Measurements from ENCODE around the gene CUL9. TPM values are rescaled to one million over a fixed set of nuclear protein-coding genes. Genes with fewer than 3 reads are reported as not detected.

Gene CUL9
- polyA plus RNA-seq, 1 donor from 2014 or later, result 65.0 TPM

DNA sequence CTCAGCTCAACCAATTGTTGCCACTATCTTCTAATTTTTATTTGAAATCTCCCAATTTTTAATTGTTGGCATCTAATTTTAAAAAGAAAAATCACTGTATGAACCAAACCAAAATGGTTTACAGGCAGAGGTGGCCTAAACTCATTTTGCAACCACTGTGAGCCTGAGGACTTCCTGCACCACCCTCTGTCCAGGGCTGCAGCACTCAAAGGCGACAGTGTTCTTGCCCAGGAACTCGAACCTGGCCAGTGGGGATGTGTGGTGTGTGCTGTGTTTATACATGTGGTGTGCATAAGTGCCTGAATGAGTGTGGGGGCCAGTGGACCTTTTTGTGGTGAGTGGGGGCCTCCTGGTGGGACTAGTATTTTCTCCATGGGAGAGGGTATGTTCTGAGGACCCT, 91.7 kb downstream of the CUL9 start:
- H3K36me3 ChIP-seq (ENCODE audit: insufficient read depth, low read length), result no peaks in the 10 kb centered on the region
- no peak overlapping the region for H2AFZ ChIP-seq (ENCODE audit: low read depth, low read length)
- no peak overlapping the region for H3K4me3 ChIP-seq (ENCODE audit: low read length)
- H3K79me2 ChIP-seq (replicated peaks; ENCODE audit: insufficient read depth, low read length), result no peaks in the 10 kb centered on the region
- peaks cover 21% of the 10 kb centered on the region for H3K27me3 ChIP-seq (ENCODE audit: insufficient read depth, low read depth, low read length)
- H3K27ac ChIP-seq (ENCODE audit: low read length), result no peak overlapping the region
- H3K9me3 ChIP-seq (ENCODE audit: low read length), result no peaks in the 10 kb centered on the region
- TF ChIP-seq REST (IDR thresholded peaks at IDR 0.05; ENCODE audit: borderline replicate concordance) (no peak), SMC3 (conservative IDR thresholded peaks at IDR 0.05; ENCODE audit: poor library complexity) (no peak), MXI1 (conservative IDR thresholded peaks at IDR 0.05; ENCODE audit: poor library complexity, severe bottlenecking) (no peak)
- H3K9ac ChIP-seq (ENCODE audit: low read length), result no peak overlapping the region
- no peaks in the 10 kb centered on the region for H3K9me2 ChIP-seq (ENCODE audit: insufficient read depth, low read length)
- H4K20me1 ChIP-seq (ENCODE audit: insufficient read depth), result peaks cover 5% of the 10 kb centered on the region
- no peak overlapping the region for H3K4me2 ChIP-seq (ENCODE audit: low read length)
- no peaks in the 10 kb centered on the region for H3F3A ChIP-seq (ENCODE audit: insufficient read depth, low read length, poor library complexity, severe bottlenecking)

Other genes starting within 250 kb of the CUL9 start
- 0.30 and 0.97 TPM in 2 replicates for gene GNMT, start 221.4 kb upstream of the CUL9 start, polyA plus RNA-seq
- 20.4 and 27.7 TPM in 2 replicates for gene PEX6, start 203.0 kb upstream of the CUL9 start, polyA plus RNA-seq
- 41.1 and 43.7 TPM in 2 replicates for gene PPP2R5D, start 197.6 kb upstream of the CUL9 start, polyA plus RNA-seq
- 115 and 119 TPM in 2 replicates for gene MEA1, start 168.2 kb upstream of the CUL9 start, polyA plus RNA-seq
- 232 and 244 TPM in 2 replicates for gene KLHDC3, start 167.9 kb upstream of the CUL9 start, polyA plus RNA-seq
- gene RRP36, start 160.6 kb upstream of the CUL9 start, polyA plus RNA-seq, result 73.1 and 79.2 TPM in 2 replicates
- gene CUL7, start 128.3 kb upstream of the CUL9 start, polyA plus RNA-seq, result 25.7 and 32.2 TPM in 2 replicates
- 17.2 and 22.5 TPM in 2 replicates for gene MRPL2, start 122.8 kb upstream of the CUL9 start, polyA plus RNA-seq
- 74.0 and 75.3 TPM in 2 replicates for gene KLC4, start 122.6 kb upstream of the CUL9 start, polyA plus RNA-seq
- 32.5 and 47.4 TPM in 2 replicates for gene PTK7, start 105.9 kb upstream of the CUL9 start, polyA plus RNA-seq
- gene SRF, start 10.9 kb upstream of the CUL9 start, polyA plus RNA-seq, result 24.8 and 28.9 TPM in 2 replicates
- 48.3 and 65.5 TPM in 2 replicates for gene DNPH1, start 47.3 kb downstream of the CUL9 start, polyA plus RNA-seq
- gene TTBK1, start 61.3 kb downstream of the CUL9 start, polyA plus RNA-seq, result 4.2 and 6.8 TPM in 2 replicates
- gene SLC22A7, start 116.1 kb downstream of the CUL9 start, polyA plus RNA-seq, result 2.3 and 2.4 TPM in 2 replicates
- 3.7 and 11.6 TPM in 2 replicates for gene CRIP3, start 126.6 kb downstream of the CUL9 start, polyA plus RNA-seq
- gene ZNF318, start 187.5 kb downstream of the CUL9 start, polyA plus RNA-seq, result 11.7 and 16.1 TPM in 2 replicates
- gene ABCC10, start 245.3 kb downstream of the CUL9 start, polyA plus RNA-seq, result 22.4 and 29.6 TPM in 2 replicates